Measurements from ENCODE around the gene MPST.

MPST gene

DNA sequence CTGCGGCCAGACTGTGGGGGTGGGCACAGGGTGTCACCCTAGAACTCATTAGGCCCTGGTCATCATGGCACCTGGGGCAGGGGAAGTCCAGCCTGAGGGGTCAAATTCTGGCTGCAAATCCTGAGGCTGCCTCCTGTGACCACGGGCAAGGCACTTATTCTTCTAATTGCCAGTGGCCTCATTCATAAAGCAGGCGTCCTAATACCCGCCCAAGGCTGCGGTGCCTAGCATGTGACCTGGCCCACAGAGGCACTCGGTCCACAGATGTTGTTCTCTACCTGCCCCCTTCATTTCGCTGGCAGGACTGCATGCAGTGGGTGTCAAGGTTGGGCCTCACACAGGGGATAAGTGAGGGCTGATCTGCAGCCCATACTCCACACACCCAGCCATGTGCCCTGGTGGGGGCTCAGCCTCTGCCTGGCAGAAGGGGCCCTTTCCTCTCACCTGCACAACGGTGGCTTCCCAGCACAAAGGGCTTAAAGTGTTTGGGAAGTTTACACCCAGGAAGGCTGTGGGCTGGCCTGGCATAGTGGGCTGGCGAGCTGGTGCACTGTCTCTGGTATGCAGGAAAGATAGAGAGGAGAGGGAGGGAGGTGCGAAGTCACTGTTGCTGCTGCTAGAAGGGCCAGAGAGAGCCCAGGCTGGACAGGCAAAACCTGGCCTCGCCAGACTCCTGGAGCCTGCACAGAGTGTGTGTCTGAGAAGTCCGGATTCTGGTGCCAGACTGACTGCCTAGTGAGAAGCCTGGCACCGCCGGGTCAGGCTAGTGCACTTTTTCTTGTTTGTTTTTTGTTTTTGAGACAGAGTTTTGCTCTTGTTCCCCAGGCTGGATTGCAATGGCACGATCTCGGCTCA is 3.2 kb downstream of the MPST start:
- no peak for DNase-seq (ENCODE audit: low read depth in 2 of 2)

DNA sequence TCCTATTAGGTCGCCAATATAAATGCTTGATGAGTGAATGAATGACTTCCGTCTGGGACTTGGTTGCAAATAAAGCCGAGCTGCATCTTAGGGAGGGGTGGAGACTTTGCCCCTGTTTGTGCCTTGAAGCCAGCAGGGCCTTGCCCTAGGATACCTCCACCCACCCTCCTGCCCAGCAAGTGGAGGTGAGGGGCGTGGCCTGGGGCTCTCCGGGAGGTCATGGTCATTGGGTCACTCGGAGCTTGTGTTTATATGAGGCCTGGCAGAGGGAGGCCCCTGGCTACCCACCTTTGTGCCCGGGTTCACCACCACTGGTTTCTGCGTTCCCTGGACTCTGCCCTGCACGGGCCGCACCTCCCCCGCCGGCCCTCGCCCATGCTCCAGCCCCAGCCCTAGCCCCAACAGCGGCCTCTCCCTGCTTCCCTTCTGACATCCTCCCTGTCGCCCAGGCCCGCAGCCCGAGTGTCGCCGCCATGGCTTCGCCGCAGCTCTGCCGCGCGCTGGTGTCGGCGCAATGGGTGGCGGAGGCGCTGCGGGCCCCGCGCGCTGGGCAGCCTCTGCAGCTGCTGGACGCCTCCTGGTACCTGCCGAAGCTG is 4.3 kb downstream of the MPST start:
- DNase-seq (ENCODE audit: low read depth in 2 of 2), result no peak

DNA sequence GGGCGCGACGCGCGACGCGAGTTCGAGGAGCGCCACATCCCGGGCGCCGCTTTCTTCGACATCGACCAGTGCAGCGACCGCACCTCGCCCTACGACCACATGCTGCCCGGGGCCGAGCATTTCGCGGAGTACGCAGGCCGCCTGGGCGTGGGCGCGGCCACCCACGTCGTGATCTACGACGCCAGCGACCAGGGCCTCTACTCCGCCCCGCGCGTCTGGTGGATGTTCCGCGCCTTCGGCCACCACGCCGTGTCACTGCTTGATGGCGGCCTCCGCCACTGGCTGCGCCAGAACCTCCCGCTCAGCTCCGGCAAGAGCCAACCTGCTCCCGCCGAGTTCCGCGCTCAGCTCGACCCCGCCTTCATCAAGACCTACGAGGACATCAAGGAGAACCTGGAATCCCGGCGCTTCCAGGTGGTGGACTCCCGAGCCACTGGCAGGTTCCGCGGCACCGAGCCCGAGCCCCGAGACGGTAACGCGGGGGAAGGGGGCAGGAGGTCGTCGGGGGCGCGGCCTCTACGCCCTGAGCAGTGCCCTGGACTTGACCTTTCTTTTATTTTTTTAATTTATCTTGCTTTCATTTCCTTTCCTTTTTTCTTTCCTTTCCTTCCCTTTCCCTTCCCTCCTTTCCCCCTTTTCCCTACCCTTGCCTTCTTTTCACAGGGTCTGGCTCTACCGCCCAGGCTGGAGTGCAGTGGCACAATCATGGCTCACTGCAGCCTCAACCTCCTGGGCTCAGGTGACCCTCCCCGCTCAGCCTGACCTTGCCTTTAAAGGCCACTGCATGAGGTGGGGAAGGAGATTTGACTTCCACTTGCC is 5.0 kb downstream of the MPST start:
- no peak for DNase-seq (ENCODE audit: low read depth in 2 of 2)

DNA sequence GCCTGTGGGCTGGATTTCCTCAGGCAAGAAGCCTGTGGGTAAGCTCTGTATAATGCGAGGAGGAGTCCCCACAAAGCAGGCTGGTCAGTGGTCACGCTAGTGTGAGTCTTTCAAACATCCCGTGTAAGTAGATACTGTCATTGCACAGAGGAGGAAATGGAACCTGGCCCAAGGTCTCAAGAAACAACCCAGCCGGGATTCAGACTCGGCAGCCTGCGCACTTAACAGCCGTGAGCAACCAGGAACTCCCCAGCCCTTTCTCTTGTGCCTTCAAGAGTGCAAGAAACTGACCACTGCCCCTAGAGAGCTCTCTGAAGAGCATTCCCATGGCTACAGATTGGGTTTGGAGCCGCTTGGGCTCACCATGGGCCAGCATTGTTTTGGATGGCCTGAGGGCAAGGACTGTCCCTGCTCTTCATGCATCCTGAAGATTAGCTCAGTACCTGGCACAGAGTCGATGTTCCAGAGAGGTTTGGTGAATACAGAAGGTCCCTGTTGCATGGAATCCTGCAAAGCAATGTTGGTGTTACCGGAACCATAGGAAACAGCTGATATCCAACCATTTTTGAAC is 6.0 kb downstream of the MPST start:
- DNase-seq (ENCODE audit: low read depth in 2 of 2), result no peak

DNA sequence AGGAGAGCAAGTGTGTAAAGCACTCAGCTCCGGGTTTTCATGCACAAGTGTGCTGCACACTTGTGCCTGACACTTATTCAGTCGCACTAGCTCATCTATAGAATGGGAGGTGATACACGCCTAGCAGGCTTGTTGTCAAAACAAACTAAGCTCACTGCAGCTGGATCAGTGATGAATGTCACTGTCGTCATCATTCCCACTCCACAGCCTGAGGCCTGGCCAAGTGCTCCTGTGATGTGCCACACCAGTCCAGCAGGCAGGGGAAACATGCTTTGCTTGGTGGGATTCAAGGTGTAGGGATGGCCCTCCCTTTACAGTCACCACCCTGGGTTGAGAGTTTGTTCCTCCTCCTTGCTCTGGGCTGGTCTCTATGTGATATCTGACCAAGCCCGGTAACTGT is 6.8 kb downstream of the MPST start:
- DNase-seq (ENCODE audit: low read depth in 2 of 2), result no peak

- no peak for DNase-seq (ENCODE audit: low read depth in 2 of 2)
Observed at GRCh38 chr22:37027556-37027955, 8.0 kb downstream of the MPST start.

GRCh38 chr22:37028692-37029674 is 9.4 kb downstream of the MPST start:
- DNase-seq (ENCODE audit: low read depth in 2 of 2), result no peak

DNA sequence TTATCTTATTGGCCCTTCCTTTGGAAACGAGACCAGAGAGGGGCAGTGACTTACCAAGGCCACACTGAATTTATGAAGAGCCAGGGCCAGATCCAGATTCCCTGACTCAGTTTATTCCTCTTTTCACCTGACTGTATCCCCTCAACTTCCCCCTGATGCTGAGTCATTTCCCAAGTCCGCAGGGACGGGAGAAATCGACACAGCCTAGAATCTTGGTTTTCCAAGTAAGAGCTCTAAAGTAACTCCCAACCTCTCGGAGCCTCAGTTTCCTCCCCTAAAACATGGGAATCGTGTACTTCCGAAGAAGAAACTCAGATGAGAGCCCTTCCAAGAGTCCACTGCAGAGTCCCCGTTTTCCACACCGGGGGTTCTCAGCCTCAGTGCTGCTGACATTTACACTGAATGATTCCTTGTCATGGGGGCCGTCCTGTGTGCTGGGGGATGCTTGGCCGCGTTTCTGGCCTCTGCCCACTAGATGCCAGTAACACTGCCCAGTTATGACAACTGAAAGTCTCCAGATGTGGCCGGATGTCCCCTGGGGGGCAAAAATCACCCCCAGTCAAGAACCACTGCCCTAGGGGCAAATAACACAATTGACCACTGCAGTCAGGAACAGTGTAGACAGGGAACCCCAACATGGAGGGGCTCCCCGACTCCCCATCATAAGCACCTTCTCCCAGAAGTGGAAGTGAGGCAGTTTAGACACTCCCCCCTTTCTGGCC is 11.2 kb downstream of the MPST start:
- no peak for DNase-seq (ENCODE audit: low read depth in 2 of 2)

GRCh38 chr22:37032134-37032534 is 12.6 kb downstream of the MPST start:
- DNase-seq (ENCODE audit: low read depth in 2 of 2), result no peak

- DNase-seq (ENCODE audit: low read depth in 2 of 2), result no peak
Observed at GRCh38 chr22:37032535-37033460, 13.3 kb downstream of the MPST start.

DNA sequence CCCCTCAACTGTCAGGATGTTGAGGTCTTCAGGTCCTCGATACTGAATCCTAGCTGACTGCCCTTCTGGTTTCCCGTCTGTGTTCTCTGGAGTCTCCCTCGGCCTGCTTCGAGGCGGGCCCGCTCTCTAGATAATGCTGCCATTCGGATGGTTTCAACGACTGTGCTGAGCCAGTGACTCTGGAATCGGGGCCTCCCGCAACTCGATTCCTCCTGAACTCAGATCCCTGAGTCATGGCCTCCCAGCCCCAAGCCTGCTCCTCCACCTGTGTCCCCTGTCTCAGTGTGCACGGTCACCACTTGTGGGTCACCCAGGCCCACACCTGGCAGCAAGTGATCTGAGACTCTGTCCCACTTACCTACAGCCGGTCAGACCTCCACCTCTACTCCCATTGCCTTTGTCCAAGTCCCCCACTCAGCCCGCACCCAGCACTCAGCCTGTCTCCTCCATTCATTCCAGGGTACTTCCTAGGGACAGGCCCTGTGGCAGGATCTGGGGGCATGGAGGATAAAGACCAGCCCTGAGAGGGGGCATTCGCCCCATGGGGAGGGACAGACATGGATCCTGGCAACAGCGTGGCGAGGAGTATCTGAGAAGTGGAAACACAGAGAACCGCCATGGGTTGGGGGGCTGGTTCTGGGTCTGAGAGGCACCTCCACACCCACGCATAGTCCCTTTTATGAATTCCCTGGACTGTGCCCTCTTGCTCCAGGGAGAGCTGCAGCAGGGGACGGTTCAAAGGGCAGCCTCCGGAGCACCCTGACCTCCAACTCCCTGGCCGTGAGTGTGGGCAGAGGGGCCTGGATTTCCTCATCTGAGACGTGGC is 14.3 kb downstream of the MPST start:
- no peak for DNase-seq (ENCODE audit: low read depth in 2 of 2)

GRCh38 chr22:37036655-37037377 is 17.3 kb downstream of the MPST start:
- DNase-seq (ENCODE audit: low read depth in 2 of 2), result no peak

DNA sequence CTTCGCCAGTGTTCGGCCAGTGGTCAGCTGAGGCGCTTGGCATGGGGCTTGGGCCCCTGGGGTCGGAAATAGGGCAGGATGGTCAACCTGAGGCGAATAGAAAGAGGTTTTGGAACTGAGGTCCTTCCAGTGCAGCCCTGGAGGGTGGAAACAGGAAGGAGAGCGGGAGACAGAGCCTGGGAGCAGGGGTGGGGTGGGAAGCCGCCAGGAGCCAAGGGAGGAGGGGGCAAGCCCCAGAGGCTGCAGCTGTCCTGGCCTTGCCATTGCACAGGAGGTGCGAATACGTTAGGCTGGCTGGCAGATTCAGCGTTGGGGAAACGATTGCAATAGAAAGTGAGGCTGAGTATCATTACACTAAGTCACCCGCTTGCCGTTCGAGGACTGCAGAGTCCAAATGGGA is 18.1 kb downstream of the MPST start:
- DNase-seq (ENCODE audit: low read depth in 2 of 2), result no peak

DNA sequence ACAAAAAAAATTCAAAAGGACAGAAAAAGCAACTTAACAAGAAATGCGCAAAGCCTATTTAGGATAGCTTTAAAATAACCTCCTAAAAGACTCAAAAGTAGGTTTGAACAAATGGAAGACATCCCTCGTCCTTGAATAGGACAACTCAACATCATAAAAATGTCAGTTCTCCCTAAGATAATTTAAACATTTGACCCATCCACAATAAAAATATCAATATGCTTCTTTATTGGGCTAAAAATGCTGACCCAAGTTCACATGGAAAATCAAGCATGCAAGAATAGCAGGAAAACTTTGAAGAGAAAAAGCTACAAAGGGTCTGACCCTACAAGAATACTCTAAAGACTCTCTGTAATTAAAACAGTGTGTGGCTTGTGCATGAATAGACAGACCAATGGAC is 19.9 kb downstream of the MPST start:
- DNase-seq (ENCODE audit: low read depth in 2 of 2), result no peak

- no peak for DNase-seq (ENCODE audit: low read depth in 2 of 2)
Observed at GRCh38 chr22:37043209-37043827, 23.8 kb downstream of the MPST start.

DNA sequence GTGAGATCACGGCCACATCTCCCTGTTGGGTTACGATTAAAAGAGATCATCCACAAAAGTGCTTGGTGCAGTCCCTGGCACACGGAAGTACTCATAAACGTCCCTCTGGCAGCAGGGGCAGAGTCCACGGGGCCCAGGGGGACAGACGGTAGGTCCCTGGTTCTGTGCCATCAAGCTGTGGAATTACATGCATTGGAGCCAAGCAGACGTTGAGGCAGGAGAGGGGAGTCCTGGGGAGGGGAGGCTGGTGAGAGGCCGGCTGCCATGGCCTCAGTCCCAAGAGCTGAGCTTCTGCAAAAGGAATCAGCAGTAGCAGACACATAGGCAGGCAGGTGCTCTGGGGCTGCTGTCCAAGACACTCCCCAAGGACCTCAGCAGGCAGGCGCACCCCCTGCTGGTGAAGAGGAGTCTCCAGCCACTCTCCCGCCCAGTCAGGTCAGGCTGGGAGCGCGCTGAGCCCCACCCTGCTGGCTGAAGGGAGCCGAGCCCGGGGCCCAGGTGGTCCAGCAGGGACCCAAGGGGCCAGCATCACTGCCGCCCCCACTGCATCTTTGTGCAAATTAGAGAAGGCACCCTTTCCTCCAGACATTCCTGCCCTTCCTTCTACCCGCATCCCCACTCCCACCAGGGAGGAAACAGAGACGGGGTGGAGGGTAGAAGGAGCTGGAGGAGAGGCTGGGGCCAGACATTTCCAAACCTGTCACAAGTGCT is 24.4 kb downstream of the MPST start:
- no peak for DNase-seq (ENCODE audit: low read depth in 2 of 2)
